Astrocyte of the spinal cord (primary cell): ENCODE data around the gene ISLR.
A peak's percentile ranks its signal among the peaks of the same experiment; 100 is the strongest.

ENCODE experiments used
- DNase-seq: peaks from one replicate; pipeline ENCODE4 v3.0.0; 2011; ENCODE audit warnings: low read depth, low spot score
- H3K4me3 ChIP-seq: 2 replicates; pipeline ENCODE4 v1.5.1; 2011; ENCODE audit warnings: low read depth, mild to moderate bottlenecking, low read length, moderate library complexity
- in situ Hi-C: cut with HindIII; loops from 2 replicates; pipeline ENCODE4 v1.10.0; 2017; ENCODE audit warnings: low sequenced_read_pairs
- TF ChIP-seq, protein P1 (sequence below): IDR thresholded peaks from 2 replicates; pipeline ENCODE4 v1.5.1; 2012; ENCODE audit warnings: low read depth, mild to moderate bottlenecking, low read length, inconsistent platforms

The ISLR gene

DNA sequence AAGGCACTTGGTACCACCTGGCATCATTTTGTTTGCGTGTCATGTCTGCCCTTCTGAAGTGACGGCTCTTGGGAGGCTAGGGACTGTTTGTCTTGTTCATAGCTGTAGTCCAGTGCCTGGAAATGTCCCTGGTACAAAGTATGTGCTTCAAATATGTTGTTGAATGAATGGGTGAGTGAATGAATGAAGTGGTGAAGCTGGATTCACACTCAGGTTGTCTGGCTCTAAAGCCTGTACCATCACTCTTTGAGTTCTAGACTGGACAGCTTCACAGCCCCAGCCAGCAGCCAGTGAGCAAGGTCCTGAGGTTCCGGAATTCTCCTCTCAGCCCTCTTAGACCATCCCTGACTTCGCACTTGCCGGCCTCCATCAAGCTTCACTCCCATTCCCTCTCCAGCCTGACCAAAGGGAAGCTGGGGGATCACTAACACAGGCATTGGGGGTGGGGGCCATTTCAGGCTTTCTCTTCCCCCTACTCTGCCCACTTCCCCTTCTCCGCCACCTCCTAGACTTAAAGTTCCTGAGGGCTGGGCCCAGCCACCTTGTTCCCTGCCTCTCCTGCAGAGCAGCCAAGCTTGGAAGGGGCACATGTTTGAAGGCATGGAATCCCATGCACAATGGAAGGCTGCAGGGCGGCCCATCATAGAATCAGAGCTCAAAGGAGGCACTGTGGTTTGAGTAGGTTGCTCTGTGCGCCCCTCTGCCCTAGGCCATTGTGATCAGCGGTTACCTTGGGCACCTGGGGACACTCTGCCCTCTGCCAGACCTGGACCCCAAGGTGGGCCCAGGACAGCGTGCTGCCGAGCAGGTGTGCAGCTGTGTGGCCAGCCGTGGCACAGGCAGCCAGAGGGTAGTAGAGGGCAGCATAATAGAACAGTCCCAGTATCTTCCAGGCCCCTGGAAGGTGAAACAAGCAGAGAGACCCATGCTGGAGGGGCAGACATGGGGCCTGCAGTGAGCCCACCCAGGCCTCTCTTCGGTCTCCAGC is 21.4 kb downstream of the ISLR start:
- DNase-seq = no peak
- TF ChIP-seq, protein P1, sequence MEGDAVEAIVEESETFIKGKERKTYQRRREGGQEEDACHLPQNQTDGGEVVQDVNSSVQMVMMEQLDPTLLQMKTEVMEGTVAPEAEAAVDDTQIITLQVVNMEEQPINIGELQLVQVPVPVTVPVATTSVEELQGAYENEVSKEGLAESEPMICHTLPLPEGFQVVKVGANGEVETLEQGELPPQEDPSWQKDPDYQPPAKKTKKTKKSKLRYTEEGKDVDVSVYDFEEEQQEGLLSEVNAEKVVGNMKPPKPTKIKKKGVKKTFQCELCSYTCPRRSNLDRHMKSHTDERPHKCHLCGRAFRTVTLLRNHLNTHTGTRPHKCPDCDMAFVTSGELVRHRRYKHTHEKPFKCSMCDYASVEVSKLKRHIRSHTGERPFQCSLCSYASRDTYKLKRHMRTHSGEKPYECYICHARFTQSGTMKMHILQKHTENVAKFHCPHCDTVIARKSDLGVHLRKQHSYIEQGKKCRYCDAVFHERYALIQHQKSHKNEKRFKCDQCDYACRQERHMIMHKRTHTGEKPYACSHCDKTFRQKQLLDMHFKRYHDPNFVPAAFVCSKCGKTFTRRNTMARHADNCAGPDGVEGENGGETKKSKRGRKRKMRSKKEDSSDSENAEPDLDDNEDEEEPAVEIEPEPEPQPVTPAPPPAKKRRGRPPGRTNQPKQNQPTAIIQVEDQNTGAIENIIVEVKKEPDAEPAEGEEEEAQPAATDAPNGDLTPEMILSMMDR = no peak
- in situ Hi-C loops = no loop called here
- no peak overlapping the region for H3K4me3 ChIP-seq

DNA sequence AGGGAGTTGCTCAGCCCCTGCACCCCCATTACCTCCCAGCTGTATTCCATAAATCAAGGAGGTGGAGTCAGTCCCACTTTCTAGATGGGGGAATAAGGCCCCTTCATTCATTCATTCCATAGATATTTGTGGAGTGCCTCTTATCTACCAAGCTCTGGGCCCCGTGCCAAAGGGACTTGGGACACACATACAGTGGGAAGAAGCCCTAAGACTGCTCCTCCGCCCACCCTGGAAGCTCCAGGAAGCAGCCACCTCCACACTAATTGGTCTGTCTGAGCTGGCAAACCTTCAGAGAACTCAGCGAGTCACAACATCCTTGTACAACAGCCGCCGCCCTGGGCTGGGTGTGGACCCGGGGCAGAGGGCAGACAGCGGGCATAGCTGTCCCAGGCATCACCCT is 22.7 kb downstream of the ISLR start:
- DNase-seq = peak; percentile 89
- in situ Hi-C loops = no loop called here
- TF ChIP-seq, protein P1 = no peak
- H3K4me3 ChIP-seq = no peak overlapping the region

DNA sequence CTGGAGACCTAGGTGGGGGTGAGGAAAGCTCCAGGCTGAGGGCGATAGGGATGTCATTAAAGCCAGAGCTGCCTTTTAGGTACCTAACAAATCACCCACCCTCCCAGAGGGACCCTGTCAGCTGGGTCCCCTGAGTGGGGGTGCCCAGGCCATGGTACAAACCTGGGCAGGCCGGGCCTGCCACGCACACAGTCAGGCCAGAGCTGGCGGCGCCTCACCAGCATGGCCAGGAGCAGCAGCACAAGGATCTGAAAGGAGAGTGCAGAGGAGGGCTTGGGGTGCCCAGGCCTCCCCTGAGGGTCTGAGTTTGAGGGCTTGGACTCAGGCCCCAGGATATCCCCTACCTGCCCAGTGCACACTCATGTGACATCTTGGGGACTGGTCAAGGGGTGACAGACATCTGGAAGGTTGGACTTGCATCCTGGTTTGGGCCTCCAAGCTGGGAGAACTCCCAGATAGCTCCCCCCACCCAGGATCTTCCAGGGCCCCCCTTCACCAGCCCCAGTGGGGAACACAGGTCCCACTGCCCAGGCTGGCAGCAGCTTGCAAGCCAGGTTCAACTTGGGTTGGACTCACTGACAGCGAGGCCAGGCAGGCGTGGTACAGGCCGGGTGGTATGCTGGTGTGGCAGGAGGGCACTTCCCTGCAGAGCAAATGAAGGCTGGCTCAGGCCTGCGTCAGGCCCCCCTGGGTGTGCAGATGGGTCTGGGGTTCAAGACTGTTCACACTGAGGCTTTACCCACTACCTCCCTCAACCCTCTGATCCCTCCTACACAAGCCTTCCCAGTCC is 23.9 kb downstream of the ISLR start:
- TF ChIP-seq, protein P1 = no peak
- in situ Hi-C loops = no loop called here

DNA sequence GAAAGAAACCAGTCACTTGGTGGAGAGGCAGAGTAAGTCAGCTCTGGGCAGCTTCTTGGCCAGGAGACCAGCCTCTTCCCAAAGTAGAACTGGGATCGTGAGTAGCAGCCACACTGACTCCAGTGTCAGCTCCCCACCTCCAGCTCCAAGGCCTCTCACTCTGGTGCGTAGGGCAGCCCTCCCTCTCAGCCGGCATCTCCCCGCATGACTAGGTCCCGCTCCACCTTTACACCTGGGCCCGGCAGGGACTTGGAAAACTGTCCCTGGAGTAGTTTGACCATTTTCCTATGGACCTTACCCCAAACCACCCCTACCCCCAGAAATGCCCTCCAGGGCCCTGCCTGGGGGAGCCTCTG is 25.8 kb downstream of the ISLR start:
- DNase-seq = no peak
- H3K4me3 ChIP-seq = no peak overlapping the region
- in situ Hi-C loops = no loop called here
- TF ChIP-seq, protein P1 = no peak

More for the DNA sequence above, 23.9 kb downstream of the ISLR start:
- DNase-seq = no peak
- no peak overlapping the region for H3K4me3 ChIP-seq

DNA sequence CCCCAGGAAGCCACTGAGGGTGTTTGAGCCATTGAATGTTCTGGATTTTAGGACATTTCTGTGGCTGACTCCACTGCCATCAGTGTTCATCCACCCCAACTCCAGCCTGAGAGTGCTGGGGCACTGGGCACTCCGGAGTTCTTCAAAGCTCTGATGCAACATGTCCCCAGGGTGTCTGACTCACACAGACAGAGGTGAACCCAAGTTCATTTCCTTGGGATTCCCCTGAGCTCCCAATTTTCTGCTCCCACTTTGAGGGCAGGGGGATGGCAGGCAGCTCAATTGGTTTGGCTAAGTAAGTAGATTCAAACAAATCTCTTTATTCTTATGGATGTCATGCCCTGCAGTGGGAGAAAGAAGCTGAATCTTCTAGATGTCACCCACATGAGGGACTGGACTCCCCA is 26.9 kb downstream of the ISLR start:
- H3K4me3 ChIP-seq = peak overlapping the region; percentile 27
- peak; percentile 86 for DNase-seq
- in situ Hi-C loops = no loop called here
- TF ChIP-seq, protein P1 = no peak

DNA sequence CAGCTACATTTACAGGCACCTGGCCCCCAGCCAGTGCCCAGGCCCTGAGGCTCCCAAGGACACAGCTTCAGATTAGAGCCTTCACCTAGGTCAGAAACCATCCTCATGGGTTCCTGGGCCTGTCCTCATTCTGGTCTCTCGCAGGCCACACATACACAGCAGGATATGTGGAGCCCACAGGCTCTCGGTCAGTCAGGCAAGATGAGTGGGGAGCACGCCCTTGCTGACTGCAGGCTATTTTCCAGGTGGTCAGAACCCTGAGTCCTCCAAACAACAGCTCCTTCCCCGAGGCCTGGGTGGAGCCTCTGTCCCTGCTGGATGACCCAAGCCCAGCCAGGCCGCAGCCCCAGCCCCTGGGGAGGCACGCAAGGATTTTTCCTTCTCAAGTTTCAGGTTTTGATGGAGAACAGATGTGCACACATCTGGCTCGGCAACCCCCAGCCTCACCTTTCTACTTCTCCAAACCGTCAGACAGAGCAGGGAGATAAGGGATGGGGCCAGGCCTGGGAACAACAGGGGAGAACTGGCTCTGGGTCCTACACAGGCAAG is 27.4 kb downstream of the ISLR start:
- peak; percentile 87 for DNase-seq
- in situ Hi-C loops = no loop called here
- TF ChIP-seq, protein P1 = no peak
- H3K4me3 ChIP-seq = peak overlapping the region; percentile 27
